OCI-LY1 (cell line): Measurements from ENCODE around the gene ATAD3A.
"Not testable (repeated sequence)": the region's sequence is repeated elsewhere in the genome, so short reads cannot be mapped to it uniquely, and the experiment has no call there.

Experiments used
- CTCF ChIP-seq: fragments of 200-600 bp; sonication (generic), shearing (Covaris generic); IDR thresholded peaks from 2 replicates; pipeline ENCODE4 v1.5.1; 2017; ENCODE audit warnings: mild to moderate bottlenecking, antibody characterized with exemption, low read length, moderate library complexity, mixed read lengths
- EZH2 ChIP-seq: fragments of 200-600 bp; sonication (generic), shearing (Covaris generic); IDR thresholded peaks from 2 replicates; pipeline ENCODE4 v1.8.0; 2017; ENCODE audit warnings: borderline replicate concordance, mixed run types, mild to moderate bottlenecking, antibody characterized with exemption, low read length, moderate library complexity, mixed read lengths

- not testable (repeated sequence) for TF ChIP-seq CTCF, EZH2
Observed at GRCh38 chr1:1505801-1506200, 6.2 kb upstream of the ATAD3A start.
